ENCODE measurements around the gene SDHC. TPM values are rescaled to one million over a fixed set of nuclear protein-coding genes. Genes with fewer than 3 reads are reported as not detected.
"Not testable (repeated sequence)": the region's sequence is repeated elsewhere in the genome, so short reads cannot be mapped to it uniquely, and the experiment has no call there.

The SDHC gene
- total and polyA plus RNA-seq, 5 experiments from 2014 or later: 113 to 297 (median 212) TPM

DNA sequence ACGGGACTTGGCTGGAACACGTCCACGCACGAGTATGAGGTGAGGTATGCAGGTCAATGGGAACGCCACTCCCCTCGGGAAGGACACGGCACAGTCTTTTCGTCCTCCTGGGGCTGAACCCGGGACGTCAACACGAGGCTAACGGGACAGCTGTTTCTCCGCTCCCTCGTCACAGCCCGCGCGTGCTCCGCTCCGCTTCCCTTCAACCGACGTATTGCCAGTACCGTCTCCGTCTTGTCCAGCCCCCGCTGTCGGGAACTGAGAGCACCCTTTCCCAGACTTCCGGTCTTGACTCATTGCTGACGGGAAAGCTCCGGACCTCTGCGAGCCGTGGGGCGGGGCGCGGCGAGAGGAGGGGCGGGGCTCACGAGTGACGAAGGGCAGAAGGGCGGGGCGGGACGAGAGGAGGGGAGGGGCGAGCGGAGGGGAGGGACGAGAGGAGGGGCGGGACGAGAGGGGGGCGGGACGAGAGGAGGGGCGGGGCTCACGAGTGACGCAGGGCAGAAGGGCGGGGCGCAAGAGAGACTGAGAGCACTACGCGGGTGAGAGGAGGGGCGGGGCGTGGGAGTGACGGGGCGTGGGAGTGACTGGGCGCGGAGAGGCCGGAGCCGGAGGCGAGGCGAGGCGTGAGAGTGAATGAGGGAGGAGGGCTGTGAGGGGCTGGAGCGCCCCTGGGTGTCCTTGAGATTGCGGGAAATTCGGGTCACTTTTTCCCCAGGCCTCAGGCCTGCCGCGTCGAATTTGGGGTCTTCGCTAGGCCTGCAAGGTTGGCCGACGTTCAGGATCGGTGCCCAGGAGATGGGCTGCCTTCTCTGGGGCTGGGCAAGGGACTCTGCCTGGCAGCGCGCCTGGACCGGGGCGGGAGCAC is 75.7 kb downstream of the SDHC start:
- DNase-seq (peak; percentile 90 to 98 (median 92)), ATAC-seq (peak; percentile 89 to 92)
- H3K36me3 Mint-ChIP-seq: no peaks in the 10 kb centered on the region
- peaks cover 5 to 32% (median 23%) of the 10 kb centered on the region in 4 donors for H3K4me1 Mint-ChIP-seq
- peak overlapping the region; percentile 85 to 96 (median 92) for H3K4me3 Mint-ChIP-seq
- H3K27me3 Mint-ChIP-seq: no peaks in the 10 kb centered on the region
- H3K9me3 Mint-ChIP-seq: no peaks in the 10 kb centered on the region
- peak overlapping the region; percentile 91 to 98 (median 97) for H3K27ac Mint-ChIP-seq
- POLR2A ChIA-PET: interaction anchor here (0.6 to 3.1 kb wide), 11 partner anchors 10 to 351 kb away, joined by 3 to 13 read pairs (median 4); partner anchors contain the start of genes B4GALT3, NDUFS2, PPOX and UFC1

DNA sequence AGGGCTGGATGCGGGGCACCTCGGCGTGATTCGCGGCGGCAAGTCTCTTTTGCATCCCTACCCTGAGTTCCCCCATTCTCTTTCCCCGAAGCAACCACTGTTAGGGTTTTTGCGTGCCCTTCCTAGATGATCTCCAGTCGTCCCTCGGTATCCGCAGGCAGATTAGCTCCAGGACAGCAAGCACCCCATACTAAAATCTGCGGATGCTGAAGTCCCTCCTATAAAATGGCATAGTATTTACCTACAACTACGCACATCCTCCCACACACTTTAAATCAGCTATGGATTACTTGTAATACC is 76.3 kb downstream of the SDHC start:
- DNase-seq (no peak), ATAC-seq (peak in 1 of 2 donors; percentile 31)
- H3K36me3 Mint-ChIP-seq: no peaks in the 10 kb centered on the region
- peak overlapping the region; percentile 91 to 98 (median 97) for H3K27ac Mint-ChIP-seq
- no peaks in the 10 kb centered on the region for H3K9me3 Mint-ChIP-seq
- H3K27me3 Mint-ChIP-seq: no peaks in the 10 kb centered on the region
- H3K4me3 Mint-ChIP-seq: peak overlapping the region; percentile 85 to 96 (median 92)
- POLR2A ChIA-PET: interaction anchor here (0.5 to 3.1 kb wide), 6 partner anchors 9 to 214 kb away, joined by 4 to 13 read pairs (median 7); partner anchors contain the start of genes APOA2, B4GALT3 and NDUFS2
- H3K4me1 Mint-ChIP-seq: peaks cover 5 to 32% (median 23%) of the 10 kb centered on the region in 4 donors

DNA sequence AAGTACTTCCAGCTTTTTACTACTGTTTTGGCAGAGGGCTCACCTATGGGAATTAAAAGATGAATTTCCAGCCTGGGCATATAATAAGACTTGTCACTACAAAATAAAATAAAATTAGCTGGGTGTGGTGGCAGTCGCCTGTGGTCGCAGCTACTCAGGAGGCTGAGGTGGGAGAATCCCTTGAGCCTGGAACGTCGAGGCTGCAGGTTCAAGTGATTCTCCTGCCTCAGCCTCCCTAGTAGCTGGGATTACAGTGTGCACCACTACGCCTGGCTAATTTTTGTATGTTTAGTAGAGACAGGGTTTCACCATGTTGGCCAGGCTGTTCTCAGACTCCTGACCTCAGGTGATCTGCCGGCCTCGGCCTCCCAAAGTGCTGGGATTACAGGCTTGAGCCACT is 77.0 kb downstream of the SDHC start:
- not testable (repeated sequence) for DNase-seq, ATAC-seq, H3K9me3 Mint-ChIP-seq, H3K36me3 Mint-ChIP-seq, H3K27me3 Mint-ChIP-seq
- Mint-ChIP-seq H3K4me1 (peaks cover 5 to 30% (median 22%) of the 10 kb centered on the region in 4 donors), H3K4me3 (peak overlapping the region in 9 of 10 donors; percentile 76 to 96 (median 89)), H3K27ac (peak overlapping the region in 8 of 10 donors; percentile 70 to 97 (median 96))
- POLR2A ChIA-PET: interaction anchor here (0.5 to 2.2 kb wide), 5 partner anchors 9 to 214 kb away, joined by 3 to 9 read pairs (median 5); partner anchors contain the start of genes APOA2, B4GALT3 and TOMM40L

DNA sequence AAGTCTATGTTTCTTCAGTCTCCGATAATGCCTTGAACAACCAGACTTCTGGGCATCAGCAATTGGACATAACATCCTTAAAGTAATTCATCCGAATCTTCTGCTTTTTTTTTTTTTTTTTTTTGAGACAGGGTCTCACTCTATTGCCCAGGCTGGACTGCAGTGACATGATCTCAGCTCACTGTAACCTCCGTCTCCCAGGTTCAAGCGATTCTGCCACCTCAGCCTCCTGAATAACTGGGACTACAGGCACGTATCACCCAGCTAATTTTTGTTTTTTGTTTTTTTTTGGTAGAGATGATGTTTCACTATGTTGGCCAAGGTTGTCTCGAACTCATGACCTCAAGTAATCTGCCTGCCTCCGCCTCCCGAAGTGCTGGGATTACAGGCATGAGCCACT is 77.4 kb downstream of the SDHC start:
- Mint-ChIP-seq H3K4me3 (peak overlapping the region in 6 of 10 donors; percentile 18 to 42 (median 32)), H3K4me1 (peaks cover 5 to 26% (median 20%) of the 10 kb centered on the region in 4 donors), H3K27me3 (no peaks in the 10 kb centered on the region), H3K9me3 (no peaks in the 10 kb centered on the region), H3K27ac (peak overlapping the region in 3 of 10 donors; percentile 43 to 79 (median 58)), H3K36me3 (no peaks in the 10 kb centered on the region)
- DNase-seq: no peak
- no peak for ATAC-seq
- POLR2A ChIA-PET: interaction anchor here (0.6 to 1.5 kb wide), 3 partner anchors 166 to 215 kb away, joined by 3 to 9 read pairs (median 4); partner anchors contain the start of genes APOA2, B4GALT3 and TOMM40L

DNA sequence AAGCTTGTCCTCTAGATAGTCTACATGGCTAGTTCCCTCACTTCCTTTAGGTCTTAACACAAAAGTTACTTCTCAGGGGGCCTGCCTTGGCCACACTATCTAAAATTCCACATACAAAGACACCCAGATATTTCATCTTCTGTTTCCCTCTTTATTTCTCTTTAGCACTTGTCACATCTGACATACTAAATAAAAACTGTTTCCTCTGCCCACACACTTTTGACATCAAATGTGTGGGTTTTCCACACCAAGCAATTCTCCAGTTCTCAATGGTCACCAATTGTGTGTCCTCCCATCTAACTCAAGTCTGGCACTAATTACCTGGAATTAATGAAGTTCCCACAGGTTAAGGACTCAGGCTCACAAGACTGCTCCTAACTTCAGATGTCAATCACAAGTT is 79.0 kb downstream of the SDHC start:
- H3K9me3 Mint-ChIP-seq: no peaks in the 10 kb centered on the region
- H3K4me1 Mint-ChIP-seq: peaks cover 5 to 20% (median 15%) of the 10 kb centered on the region in 4 donors
- no peak for ATAC-seq
- no peak for DNase-seq
- H3K4me3 Mint-ChIP-seq: peak overlapping the region in 1 of 10 donors; percentile 8
- no peak overlapping the region for H3K27ac Mint-ChIP-seq
- no peaks in the 10 kb centered on the region for H3K27me3 Mint-ChIP-seq
- POLR2A ChIA-PET: interaction anchor here (0.7 kb wide), 1 partner anchor 191 kb away, joined by 3 read pairs; the partner anchor contains the start of gene NDUFS2
- no peaks in the 10 kb centered on the region for H3K36me3 Mint-ChIP-seq

DNA sequence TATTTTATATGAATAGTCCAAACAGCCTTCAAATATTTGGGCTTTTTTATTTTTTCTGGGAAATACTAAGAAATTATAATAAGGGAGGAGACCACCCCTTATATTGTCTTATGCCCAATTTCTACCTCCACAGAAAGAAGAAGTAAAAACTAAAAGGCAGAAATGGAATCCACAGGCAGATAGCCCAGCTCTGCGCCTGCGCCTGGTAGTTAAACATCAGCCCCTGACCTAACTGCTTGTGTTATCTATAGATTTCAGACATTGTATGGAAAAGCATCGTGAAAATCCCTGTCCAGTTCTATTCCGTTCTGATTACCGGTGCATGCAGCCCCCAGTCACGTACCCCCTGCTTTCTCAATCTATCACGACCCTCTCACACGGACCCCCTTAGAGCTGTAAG is 82.9 kb downstream of the SDHC start:
- POLR2A ChIA-PET: interaction anchor here (0.7 kb wide), 1 partner anchor 15 kb away, joined by 3 read pairs; no protein-coding TSS in a partner anchor
- not testable (repeated sequence) for H3K9me3 Mint-ChIP-seq

DNA sequence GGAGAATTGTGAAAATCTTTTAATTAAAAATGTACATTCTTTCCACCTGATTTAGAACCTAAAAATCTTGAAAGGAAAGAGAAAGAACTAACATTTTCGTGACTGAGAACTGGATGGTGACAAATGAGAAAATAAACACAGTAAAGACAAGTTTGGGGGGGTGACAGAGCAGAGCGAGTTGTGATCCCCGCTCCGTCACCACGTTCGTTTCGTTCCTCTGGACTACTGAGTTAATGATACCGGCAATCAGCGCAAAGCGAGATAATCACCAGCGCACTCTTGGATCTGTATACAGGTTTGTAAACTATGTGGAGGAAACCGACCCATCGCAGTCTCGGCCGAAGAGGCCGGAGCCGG is 84.7 kb downstream of the SDHC start:
- Mint-ChIP-seq H3K27ac (peak overlapping the region; percentile 99 to 100 (median 99)), H3K27me3 (peaks cover 0 to 7% (median 1%) of the 10 kb centered on the region in 5 donors), H3K36me3 (peaks cover 5 to 10% (median 6%) of the 10 kb centered on the region in 3 donors), H3K9me3 (peaks cover 0 to 9% (median 2%) of the 10 kb centered on the region in 9 donors), H3K4me1 (peaks cover 20 to 31% (median 29%) of the 10 kb centered on the region in 4 donors), H3K4me3 (peak overlapping the region; percentile 93 to 100 (median 98))
- DNase-seq: no peak
- peak; percentile 39 to 48 for ATAC-seq
- POLR2A ChIA-PET: interaction anchor here (0.7 kb wide), 1 partner anchor 14 kb away, joined by 4 read pairs; no protein-coding TSS in a partner anchor

More for the DNA sequence above, 82.9 kb downstream of the SDHC start:
- ATAC-seq, H3K27me3 Mint-ChIP-seq, H3K36me3 Mint-ChIP-seq, DNase-seq: not testable (repeated sequence)
- Mint-ChIP-seq H3K4me3 (peak overlapping the region in 5 of 10 donors; percentile 10 to 73 (median 43)), H3K27ac (peak overlapping the region in 4 of 10 donors; percentile 53 to 80 (median 73)), H3K4me1 (peaks cover 19 to 27% (median 25%) of the 10 kb centered on the region in 4 donors)

DNA sequence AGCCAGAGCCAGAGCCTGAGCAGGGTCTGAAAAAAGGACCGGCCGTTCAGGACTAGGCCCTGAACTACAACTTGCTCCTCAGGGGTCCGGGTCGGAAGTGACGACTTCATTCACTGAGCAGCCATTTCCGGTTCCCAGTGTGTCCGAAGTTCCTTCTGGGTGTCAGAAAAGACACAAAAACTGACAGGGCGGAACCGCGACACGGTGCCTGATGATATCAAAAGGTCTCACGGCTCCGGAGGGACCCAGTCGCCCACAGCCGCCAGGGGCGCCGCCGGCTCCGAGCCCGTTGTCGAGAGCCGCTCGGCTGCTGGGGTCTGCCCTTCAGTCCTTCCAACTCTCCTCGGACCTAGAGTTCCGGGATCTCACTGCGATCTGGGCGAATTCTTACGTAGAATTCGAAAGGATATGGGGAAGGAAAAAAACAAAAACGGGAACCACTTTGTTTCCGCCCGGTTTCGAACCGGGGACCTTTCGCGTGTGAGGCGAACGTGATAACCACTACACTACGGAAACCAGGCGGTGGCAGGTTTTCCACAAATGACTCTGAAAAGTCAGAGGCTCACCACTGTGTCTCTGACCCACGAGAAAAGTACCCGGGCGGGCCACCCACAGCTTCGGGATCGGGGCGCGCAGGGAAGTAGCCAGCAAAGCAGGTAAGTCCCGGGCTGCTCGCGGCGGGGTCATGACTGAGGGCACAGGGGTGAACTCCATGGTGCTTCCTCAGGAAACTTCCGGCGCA is 85.2 kb downstream of the SDHC start:
- ATAC-seq (peak; percentile 82 to 84), DNase-seq (peak; percentile 79 to 99 (median 94))
- peaks cover 0 to 15% (median 4%) of the 10 kb centered on the region in 9 donors for H3K9me3 Mint-ChIP-seq
- POLR2A ChIA-PET: interaction anchor here (0.7 to 1.5 kb wide), 3 partner anchors 10 to 364 kb away, joined by 3 to 9 read pairs (median 5); no protein-coding TSS in a partner anchor
- H3K4me1 Mint-ChIP-seq: peaks cover 20 to 36% (median 31%) of the 10 kb centered on the region in 4 donors
- H3K36me3 Mint-ChIP-seq: peaks cover 7 to 10% (median 9%) of the 10 kb centered on the region in 3 donors
- H3K27me3 Mint-ChIP-seq: peaks cover 0 to 7% (median 1%) of the 10 kb centered on the region in 5 donors
- H3K27ac Mint-ChIP-seq: peak overlapping the region; percentile 99 to 100 (median 99)
- H3K4me3 Mint-ChIP-seq: peak overlapping the region; percentile 93 to 100 (median 98)

DNA sequence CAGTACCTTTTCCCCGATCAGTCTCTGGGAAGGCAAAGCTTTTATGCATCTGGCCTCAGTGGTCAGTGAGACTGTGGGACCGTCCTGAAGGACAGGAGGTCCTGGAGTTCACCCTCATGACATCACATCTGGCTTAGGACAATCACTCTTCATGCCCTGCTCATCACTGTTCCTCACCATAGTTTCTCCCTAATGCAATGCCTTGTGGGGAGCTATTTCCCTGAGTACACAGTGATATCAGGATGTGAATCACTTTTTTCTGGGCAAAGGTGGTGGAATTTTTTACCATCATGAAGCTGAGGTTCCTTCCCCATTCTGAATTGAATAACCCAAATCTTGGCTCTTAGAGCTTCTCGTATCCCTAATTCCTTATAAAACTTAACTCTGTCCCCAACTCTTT is 88.3 kb downstream of the SDHC start:
- ATAC-seq (no peak), DNase-seq (no peak)
- Mint-ChIP-seq H3K36me3 (peaks cover 7 to 12% (median 9%) of the 10 kb centered on the region in 3 donors), H3K4me3 (peak overlapping the region in 1 of 10 donors; percentile 18), H3K27me3 (peaks cover 0 to 7% (median 1%) of the 10 kb centered on the region in 5 donors), H3K27ac (no peak overlapping the region), H3K4me1 (peaks cover 23 to 38% (median 31%) of the 10 kb centered on the region in 4 donors), H3K9me3 (peaks cover 0 to 15% (median 4%) of the 10 kb centered on the region in 9 donors)
- POLR2A ChIA-PET: interaction anchor here (0.9 kb wide), 1 partner anchor 347 kb away, joined by 3 read pairs; no protein-coding TSS in a partner anchor

DNA sequence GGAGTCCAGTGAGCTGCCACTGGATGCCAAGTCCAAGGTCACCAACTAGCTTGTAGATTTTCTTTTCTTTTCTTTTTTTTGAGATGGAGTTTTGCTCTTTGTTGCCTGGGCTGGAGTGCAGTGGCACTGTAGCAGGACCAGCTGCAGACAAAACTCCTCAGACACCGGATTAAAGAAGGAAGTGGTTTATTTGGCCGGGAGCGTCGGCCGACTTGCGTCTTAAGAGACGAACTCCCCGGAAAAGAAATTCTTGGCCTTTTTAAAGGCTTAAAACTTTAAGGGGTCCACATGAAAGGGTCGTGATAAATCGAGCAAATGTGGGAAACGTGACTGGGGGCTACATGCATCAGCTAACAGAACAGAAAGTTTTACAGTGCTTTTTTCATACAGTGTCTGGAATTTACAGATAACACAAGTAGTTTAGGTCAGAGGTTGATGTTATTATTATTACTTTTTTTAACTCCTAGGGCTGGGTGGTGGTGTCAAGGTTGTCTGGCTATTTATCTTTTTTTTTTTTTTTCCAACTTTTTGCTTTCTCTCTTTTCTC is 89.9 kb downstream of the SDHC start:
- no peak for DNase-seq
- Mint-ChIP-seq H3K4me1 (peaks cover 20 to 35% (median 26%) of the 10 kb centered on the region in 4 donors), H3K36me3 (peaks cover 7 to 12% (median 9%) of the 10 kb centered on the region in 3 donors), H3K27ac (peak overlapping the region in 1 of 10 donors; percentile 27), H3K27me3 (peaks cover 0 to 7% (median 3%) of the 10 kb centered on the region in 5 donors), H3K4me3 (no peak overlapping the region), H3K9me3 (peaks cover 0 to 15% (median 4%) of the 10 kb centered on the region in 9 donors)
- POLR2A ChIA-PET: no interaction called here
- no peak for ATAC-seq

DNA sequence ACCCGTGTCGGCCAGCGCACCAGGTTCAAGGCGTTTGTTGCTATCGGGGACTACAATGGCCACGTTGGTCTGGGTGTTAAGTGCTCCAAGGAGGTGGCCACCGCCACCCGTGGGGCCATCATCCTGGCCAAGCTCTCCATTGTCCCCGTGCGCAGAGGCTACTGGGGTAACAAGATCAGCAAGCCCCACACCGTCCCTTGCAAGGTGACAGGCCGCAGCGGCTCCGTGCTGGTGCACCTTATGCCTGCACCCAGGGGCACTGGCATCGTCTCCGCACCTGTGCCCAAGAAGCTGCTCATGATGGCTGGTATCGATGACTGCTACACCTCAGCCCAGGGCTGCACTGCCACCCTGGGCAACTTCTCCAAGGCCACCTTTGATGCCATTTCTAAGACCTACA is 92.4 kb downstream of the SDHC start:
- H3K27ac Mint-ChIP-seq, H3K36me3 Mint-ChIP-seq, POLR2A ChIA-PET, DNase-seq, H3K27me3 Mint-ChIP-seq, ATAC-seq, H3K4me3 Mint-ChIP-seq: not testable (repeated sequence)
- Mint-ChIP-seq H3K9me3 (peaks cover 0 to 11% (median 4%) of the 10 kb centered on the region in 9 donors), H3K4me1 (peaks cover 8 to 27% (median 20%) of the 10 kb centered on the region in 4 donors)
